ENCODE data around the gene TMEM106C. TPM values are rescaled to one million over a fixed set of nuclear protein-coding genes. Genes with fewer than 3 reads are reported as not detected.

Gene TMEM106C
- total and polyA plus RNA-seq, 9 of the 15 experiments (the other 6 are each of a cell fraction or from before 2014, with no cell fraction given), result 37.6 to 183 (median 57.2) TPM

DNA sequence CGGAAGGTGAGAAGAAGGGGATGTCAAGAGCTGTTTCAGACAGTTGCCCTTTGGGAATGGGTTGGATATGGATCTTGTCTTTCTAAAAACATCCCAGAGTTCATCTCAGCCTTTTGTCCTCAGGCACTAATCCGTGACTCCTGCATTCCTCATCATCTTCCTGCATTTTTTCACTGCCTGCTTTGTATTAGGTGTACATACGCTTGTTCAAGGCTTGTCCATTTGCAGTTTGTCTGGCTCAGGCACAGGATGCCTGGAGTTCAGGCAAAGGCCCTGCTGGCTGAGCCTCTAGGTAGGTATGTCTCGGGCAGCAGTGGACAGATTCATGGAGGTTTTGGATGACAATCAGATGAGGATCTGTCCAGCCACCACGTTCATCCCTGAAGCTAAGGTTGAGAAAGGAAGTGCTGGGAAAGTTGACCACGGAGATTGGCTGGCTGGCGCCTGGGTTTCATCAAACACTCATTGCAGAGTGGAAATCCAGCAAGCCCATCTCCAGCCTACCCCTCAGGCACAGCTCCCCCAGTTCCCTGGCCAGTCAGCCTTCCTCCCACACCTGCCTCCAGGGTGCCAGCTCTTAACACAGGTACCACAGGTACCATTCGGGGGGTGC is 12.4 kb upstream of the TMEM106C start:
- Histone ChIP-seq H3K9ac (ENCODE audit: insufficient read depth in 1 of 2, low read depth in 2 of 2, low read length in 2 of 2) (no peak overlapping the region), H4K20me1 (replicated peaks; ENCODE audit: control insufficient read depth, insufficient read depth, low read length) (no peaks in the 10 kb centered on the region), H3K4me3 (no peak overlapping the region), H3K9me3 (replicated peaks; ENCODE audit: control insufficient read depth, insufficient read depth, low read depth, low read length) (no peaks in the 10 kb centered on the region), H3K79me2 (ENCODE audit: control insufficient read depth, insufficient read depth, low read length) (no peaks in the 10 kb centered on the region), H3K9me1 (ENCODE audit: control insufficient read depth, insufficient read depth, low read length) (no peaks in the 10 kb centered on the region), H3K27me3 (ENCODE audit: control insufficient read depth in 2 of 2, insufficient read depth in 2 of 2, low read length in 2 of 2) (peaks cover 6 to 47% of the 10 kb centered on the region in 2 experiments; a peak in 4 of 5 replicates), H3K4me2 (ENCODE audit: insufficient read depth, low read length) (no peak overlapping the region), H3K36me3 (ENCODE audit: control insufficient read depth, insufficient read depth, low read length) (no peaks in the 10 kb centered on the region), H2AFZ (ENCODE audit: low read depth, low read length) (no peak overlapping the region), H3K4me1 (replicated peaks in 1 of 2; ENCODE audit: control insufficient read depth in 2 of 2, insufficient read depth in 2 of 2, low read length in 2 of 2) (peaks cover 0 to 11% of the 10 kb centered on the region in 2 experiments; a peak in 3 of 5 replicates), H3K27ac (ENCODE audit: extremely low read depth, low read depth, low read length) (no peak overlapping the region)
- no peak for ATAC-seq
- in situ Hi-C loops (cut with MboI), result no loop called here
- CTCF ChIA-PET (ENCODE audit: low intra/inter-chr PET ratio), result no interaction called here
- FAIRE-seq, result no peak
- DNase-seq (ENCODE audit: extremely low read depth in 1 of 4, low spot score in 3 of 4), result no peak
- POLR2A ChIA-PET, result interaction anchor here (0.6 kb wide), 1 partner anchor 155 kb away, joined by 3 read pairs; the partner anchor contains the start of gene SENP1
- WGBS (ENCODE audit: insufficient coverage, low coverage, missing lambda C conversion rate), result under 1% methylated on average over 8 of the region's 8 CpGs
- TF ChIP-seq NCOA1 (IDR thresholded peaks at IDR 0.05; ENCODE audit: low read depth) (no peak), EP300 (IDR thresholded peaks at IDR 0.05; ENCODE audit: low read length) (no peak), XRCC4 (IDR thresholded peaks at IDR 0.05; ENCODE audit: extremely low read depth, insufficient read depth, insufficient read length) (no peak), SRSF3 (IDR thresholded peaks at IDR 0.05; ENCODE audit: insufficient read depth, low read length) (no peak), SRSF1 (IDR thresholded peaks at IDR 0.05; ENCODE audit: low read depth, low read length) (no peak), ZFP1 (CRISPR knock-in tag; IDR thresholded peaks at IDR 0.05) (no peak), ZNF311 (CRISPR knock-in tag; IDR thresholded peaks at IDR 0.05) (no peak), HDAC3 (IDR thresholded peaks at IDR 0.05; ENCODE audit: borderline replicate concordance, partially characterized antibody) (no peak), TAL1 (IDR thresholded peaks at IDR 0.05) (no peak), PTRF (tag; IDR thresholded peaks at IDR 0.05) (no peak), ZNF24 (IDR thresholded peaks at IDR 0.05) (no peak), ZNF12 (CRISPR knock-in tag; IDR thresholded peaks at IDR 0.05) (no peak), ZNF764 (CRISPR knock-in tag; IDR thresholded peaks at IDR 0.05; ENCODE audit: low read depth) (no peak), POLR2B (IDR thresholded peaks at IDR 0.05; ENCODE audit: low read depth, partially characterized antibody) (no peak), ZSCAN32 (CRISPR knock-in tag; IDR thresholded peaks at IDR 0.05) (no peak), ZNF76 (CRISPR knock-in tag; IDR thresholded peaks at IDR 0.05; ENCODE audit: borderline replicate concordance) (no peak)
- TF ChIP-seq, protein P1, sequence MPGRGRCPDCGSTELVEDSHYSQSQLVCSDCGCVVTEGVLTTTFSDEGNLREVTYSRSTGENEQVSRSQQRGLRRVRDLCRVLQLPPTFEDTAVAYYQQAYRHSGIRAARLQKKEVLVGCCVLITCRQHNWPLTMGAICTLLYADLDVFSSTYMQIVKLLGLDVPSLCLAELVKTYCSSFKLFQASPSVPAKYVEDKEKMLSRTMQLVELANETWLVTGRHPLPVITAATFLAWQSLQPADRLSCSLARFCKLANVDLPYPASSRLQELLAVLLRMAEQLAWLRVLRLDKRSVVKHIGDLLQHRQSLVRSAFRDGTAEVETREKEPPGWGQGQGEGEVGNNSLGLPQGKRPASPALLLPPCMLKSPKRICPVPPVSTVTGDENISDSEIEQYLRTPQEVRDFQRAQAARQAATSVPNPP (IDR thresholded peaks at IDR 0.05; ENCODE audit: borderline replicate concordance, insufficient read depth, insufficient read length), result no peak
- TF ChIP-seq, protein P2, sequence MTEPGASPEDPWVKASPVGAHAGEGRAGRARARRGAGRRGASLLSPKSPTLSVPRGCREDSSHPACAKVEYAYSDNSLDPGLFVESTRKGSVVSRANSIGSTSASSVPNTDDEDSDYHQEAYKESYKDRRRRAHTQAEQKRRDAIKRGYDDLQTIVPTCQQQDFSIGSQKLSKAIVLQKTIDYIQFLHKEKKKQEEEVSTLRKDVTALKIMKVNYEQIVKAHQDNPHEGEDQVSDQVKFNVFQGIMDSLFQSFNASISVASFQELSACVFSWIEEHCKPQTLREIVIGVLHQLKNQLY (CRISPR knock-in tag; conservative IDR thresholded peaks at IDR 0.05), result no peak
- TF ChIP-seq, protein P3, sequence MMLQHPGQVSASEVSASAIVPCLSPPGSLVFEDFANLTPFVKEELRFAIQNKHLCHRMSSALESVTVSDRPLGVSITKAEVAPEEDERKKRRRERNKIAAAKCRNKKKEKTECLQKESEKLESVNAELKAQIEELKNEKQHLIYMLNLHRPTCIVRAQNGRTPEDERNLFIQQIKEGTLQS (IDR thresholded peaks at IDR 0.05), result no peak
- TF ChIP-seq, protein P3 (CRISPR knock-in tag; conservative IDR thresholded peaks at IDR 0.05), result no peak
- BruUV-seq (replicated peaks), result no TSS peak
- intact Hi-C loops (cut with micrococcal nuclease), result no loop called here
